NOMO-1 treated with DMSO at 0.1 percent for 48 hours (cell line): Measurements from ENCODE around the gene RAB4A.

Experiments used
- DNase-seq: peaks from one replicate; lab custom pipeline; 2025; ENCODE audit not compliant: unreplicated experiment; lab: John Stamatoyannopoulos, UW

The RAB4A gene

DNA sequence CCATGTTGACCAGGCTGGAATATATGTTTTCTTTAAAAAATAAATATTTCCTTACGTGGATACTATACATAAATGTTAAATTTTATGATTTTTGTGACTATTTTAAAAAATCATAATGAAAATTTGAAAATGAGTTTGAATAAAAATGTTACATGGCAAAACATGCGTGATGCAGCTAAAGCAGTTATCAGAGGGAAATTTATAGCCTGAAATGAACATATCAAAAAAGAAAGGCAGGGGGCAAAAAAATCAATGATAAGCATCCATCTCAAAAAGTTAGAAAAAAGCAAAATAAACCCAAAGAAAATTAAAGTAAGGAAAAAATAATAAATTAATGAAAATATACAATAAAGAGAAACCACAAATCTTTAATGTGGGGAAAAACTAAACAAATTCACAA lies 63.4 kb downstream of the RAB4A start:
- DNase-seq = no peak

DNA sequence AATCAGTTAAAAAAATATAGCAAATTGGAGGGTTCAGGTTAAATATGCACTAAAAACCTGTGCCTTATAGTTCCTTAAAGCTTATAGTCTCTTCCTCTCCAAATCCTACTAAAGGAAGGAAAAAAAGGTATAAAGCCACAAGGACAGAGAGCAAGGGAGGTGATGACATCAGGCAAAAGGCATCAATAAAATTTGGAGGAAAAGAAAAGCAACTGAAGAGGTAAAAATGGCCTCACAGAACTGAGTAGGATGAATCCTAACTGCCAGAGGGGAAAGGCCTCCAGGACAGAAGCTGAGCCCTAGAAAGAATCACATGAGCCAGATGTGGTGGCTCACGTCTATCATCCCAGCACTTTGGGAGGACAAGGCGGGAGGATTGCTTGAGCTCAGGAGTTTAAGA lies 63.8 kb downstream of the RAB4A start:
- no peak for DNase-seq

DNA sequence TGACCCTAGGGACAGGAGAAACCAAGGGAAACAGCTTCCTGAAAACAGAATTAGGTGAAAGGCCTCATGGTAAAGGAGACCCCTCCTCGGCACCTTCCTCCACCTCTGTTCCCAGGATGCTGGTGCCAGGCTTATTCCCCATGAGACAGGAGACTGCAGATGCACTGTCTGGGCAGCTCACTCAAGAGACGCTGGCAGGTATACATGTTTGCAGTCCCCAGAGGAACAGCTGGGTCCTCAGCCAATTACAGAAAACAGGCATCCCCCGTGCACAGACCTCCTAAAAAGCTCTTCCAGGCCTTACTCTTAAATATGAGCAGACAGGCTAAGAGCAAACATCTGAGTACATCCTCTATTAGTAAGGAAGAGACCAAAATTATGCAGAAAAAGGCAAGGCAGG lies 65.4 kb downstream of the RAB4A start:
- DNase-seq = no peak

DNA sequence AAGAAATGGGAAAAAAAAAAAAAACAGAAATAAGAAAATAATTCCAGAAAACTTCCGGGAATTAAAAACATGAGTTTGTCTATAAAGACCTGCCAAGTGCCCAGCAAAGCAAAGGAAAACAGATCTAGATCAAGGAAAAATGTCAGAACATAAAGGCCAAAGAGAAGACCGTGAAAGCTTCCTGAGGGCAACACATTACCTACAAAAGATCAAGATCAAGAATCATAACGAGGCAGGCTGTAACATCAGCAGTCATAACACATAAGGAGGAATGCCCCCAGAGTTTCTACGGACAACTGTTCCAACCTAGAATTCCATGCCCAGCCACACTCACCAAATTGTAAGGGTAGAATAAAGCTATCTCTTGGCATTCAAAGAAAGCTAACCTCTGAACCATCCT lies 68.2 kb downstream of the RAB4A start:
- no peak for DNase-seq

DNA sequence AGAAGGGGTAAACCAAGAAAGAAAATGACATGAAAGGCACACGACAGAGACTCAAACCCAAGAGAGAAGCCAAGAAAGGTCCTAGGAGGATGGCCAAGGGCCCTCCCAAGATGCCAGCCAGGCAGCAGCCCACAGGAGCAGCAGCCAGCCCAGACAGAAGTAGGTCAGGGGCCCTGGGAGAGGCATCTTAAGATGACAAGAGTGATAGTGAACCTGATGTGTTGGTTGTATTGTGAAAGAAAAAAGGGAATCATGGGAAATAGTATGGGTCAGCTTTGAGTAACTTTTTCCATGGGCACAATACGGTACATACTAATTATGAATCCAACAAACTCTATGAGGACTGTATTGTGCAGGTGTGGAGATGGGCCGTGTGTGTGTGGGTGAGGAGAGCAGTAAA lies 68.6 kb downstream of the RAB4A start:
- DNase-seq = no peak

DNA sequence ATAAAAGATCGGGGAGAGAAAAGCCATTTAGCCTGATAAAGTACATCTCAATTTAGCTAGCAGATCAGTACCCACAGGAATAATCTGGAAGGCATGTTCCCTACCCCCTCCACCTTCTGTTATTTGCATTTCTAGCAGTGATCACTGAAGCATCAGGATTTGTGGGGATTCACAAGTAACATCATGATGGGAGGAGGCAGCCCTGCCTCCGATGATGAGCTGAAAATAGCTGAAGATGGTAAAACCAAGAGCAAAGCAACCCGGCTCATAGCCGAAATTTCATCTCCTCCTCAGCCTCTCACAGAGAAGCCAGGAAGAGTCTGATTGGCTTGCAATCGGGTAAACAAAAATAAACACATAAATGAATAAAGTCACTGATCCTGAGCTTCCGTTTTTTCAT lies 69.6 kb downstream of the RAB4A start:
- DNase-seq = no peak

DNA sequence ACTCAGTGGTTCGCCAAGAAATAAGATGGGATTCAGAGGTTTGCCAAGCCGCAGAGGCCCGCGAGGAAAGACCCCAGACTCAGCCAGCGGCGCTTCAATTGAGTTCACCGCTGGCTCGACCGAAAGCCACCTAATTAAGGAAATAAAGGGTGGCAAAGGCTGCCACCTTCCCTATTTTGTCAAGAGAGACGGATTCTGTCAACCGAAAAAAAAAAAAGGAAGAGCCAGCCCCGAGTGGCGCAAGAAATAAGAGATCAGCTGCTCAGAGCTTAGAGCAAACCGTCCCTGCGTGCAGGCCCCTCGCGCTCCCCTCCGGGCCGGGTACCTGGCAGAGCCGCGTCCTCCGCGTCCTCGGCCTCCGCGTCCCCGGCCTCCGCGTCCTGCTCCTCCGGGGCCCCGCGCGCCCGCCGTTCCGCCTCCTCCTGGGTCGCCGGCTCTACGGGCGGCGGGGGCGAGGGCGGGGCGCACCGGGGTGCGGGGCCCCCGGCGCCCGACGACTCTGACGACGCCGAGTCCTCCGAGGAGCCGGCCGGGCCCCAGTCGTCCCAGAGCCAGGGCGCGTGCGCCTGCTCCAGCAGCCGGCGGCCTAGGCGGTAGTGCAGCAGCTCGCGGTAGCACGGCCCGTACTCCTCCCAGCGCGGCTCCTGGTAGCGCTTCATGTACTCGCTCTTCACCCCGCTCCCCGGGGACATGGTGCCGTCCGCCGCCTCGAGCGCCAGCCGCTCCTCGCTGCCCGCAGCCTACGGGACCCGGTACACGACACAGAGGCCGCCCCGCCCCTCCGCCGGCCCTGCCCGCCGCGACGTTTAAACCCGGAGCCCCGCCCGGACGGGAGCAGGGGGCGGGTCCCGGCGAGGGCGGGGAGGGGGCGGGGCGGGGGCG lies 71.1 kb downstream of the RAB4A start:
- DNase-seq = peak; percentile 90

DNA sequence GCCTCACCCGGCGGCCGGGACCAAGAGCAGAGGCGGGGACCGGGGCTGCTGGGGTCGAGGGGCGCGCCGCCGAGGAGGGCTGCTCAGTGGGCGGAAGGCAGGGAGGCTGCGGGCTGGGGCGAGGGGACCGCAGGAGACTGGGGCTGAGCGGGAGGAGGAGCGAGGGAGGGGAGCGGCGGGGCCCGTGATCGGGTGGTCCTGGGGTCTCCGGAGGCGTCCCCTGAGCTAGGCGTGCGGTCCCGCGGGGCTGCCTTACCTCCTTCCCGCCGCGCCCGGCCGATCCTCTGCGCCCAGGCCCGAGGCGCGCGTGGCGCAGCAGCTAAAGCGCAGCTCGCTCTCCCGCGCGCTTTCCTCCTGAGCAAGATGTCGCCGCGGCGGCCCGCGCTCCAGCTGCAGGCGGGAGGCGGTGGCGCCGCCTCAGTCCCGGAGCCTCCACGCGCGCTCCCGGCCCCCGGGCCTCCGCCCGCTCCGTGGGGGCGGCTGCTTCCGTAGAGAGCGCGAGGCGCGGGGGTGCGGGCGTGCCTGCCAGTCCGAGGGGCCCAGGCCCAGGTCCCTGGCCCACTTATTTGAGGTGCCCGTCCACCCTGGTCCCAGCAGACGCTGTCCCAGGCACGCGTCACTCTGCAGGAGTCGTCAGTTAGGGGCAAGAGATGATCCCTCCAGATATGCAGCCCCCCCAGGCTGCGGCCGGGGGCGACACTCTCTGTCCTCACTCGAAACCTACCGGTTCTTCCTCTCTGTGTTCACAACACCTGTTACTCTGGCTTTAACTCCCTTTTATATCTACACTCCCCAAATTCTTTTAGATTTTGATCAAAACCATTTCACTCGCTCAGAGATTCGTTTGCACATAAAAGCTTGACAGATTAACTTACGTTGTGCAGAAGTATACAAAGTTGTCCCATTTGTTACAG lies 72.0 kb downstream of the RAB4A start, which contains the start of gene CCSAP:
CCSAP (minus strand) TSS at position 392 of the 914 bp plus-strand sequence. CDS start 582 bp downstream, outside the sequence.
- peak; percentile 47 for DNase-seq

DNA sequence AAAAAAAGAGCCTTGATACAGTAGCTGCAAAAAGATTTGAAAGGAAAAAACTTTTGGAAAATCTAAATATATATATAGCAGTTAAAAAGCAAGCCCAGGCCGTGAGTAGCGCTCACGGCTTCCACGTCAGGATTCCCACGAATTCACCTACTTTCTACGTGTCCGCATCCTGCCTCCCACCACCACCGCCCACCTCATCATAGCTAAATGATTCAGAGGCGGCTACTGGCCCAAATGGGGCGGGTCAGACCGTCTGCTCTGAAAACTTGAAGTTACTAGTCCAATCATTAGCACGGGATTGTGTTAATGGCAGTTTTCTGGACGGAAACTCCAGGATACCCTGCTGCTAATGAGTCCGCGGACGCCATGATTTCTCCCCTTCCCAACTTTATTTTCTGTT lies 73.2 kb downstream of the RAB4A start:
- no peak for DNase-seq

DNA sequence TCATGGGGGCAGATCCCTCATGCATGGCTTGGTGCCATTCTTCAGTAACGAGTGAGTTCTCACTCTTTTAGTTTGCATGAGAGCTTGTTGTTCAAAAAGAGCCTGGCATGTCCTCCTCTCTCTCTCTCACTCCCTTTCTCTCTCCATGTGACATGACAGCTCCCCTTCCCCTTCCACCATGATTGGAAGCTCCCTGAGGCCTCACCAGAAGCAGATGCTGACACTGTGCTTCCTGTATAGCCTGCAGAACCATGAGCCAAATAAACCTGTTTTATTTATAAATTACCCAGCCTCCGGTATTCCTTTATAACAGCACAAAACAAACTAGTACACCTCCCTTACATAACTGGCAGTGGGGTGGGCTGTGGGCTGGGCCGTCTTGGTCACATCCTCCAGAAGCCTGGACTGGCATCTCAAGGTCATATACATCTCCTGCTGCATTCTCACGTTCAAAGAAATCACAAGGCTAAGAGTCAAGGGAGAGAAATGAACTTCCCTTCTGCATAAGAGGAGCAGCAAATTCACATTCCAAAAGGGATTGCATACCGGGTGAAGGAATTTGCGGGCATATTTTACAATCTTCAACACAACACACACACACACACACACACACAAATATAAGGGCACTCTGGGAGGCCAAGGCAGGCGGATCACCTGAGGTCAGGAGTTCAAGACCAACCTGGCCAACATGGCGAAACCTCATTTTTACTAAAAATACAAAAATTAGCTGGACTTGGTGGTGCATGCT lies 74.2 kb downstream of the RAB4A start:
- no peak for DNase-seq

DNA sequence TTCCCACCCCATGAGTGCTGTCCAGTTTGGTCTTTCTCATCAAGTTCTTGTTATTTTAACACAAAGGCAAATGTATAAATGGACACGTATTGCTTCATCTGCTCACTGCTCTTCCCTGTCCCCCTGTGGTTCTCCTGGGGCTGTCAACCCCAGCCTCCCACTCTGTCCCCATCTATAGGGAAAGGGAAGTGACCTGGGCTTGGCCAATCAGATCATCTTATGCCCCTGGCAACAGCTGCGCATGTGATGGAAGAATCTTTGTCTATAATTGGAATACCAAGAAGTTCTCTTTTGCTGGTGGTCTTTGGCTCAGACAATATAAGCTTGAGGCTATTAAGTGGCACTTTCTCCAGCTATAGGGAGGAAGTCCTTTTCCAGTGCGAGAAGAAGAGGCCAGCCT lies 76.6 kb downstream of the RAB4A start:
- DNase-seq = peak; percentile 14

DNA sequence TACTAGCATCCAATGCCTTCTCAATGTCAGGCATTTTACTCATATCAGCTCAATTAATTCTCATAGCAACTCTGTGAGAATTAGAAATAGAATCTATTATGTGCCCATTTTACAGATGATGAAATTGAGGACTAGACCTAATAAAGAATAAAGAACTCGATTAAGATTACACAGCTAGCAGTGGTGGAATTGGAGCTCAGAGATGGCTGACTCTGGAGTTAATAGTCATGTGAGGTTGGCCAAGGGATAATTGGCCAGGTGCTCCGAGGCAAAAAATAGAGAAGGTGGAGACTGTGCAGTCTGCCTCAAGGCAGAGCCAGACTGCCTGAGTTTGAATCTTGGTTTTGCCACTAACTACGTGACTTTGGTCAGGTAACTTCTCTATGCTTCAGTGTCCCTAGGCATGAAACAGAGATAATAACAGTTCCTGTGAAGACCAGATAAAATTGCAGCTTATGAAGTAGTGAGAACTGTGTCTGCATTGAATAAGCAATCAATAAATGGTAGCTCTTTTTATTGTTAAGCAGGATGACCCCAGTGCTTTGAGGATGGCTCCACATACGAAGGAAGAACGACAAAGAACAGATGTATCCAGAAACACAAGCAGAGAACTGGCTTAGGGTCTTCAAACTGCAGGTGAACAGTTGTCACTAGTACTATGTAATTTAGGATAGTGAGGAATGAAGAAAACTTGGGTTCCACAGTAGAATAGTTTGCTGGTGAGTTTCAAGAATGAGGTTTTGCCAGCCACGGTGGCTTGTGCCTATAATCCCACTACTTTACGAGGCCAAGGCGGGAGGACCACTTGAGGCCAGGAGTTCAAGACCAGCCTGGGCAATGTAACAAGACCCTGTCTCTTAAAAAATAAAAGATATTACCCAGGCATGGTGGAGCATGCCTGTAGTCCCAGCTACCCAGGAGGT lies 78.8 kb downstream of the RAB4A start:
- no peak for DNase-seq

DNA sequence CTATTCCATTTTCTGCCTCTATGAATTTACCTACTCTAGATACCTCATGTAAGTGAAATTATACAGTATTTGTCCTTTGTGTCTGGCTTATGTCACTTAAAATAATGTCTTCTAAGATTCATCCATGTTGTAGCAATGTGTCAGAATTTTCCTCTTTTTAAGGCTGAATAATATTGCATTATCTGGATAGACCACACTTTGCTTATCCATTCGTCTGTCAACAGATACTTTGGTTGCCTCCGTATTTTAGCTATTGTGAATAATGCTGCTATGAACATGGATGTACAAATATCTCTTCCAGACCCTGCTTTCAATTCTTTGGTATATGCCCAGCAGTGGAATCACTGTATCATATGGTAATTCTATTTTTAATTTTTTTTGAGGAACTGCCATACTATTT lies 82.1 kb downstream of the RAB4A start:
- DNase-seq = no peak

DNA sequence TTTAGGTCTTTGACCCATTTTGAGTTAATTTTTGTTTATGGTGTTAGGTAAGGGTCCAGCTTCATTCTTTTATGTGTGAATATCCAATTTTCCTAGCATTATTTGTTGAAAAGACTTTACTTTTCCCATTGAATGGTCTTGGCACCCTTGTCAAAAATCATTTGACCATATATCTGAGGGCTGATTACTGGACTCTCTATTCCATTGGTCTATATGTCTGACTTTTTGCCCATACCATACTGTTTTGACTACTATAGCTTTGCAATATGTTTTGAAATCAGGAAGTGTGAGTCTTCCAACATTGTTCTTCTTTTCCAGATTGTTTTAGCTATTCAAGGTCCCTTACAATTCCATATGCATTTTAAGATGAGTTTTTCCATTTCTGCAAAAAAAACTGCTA lies 83.3 kb downstream of the RAB4A start:
- no peak for DNase-seq
